Hematopoietic multipotent progenitor cell treated with erythropoietin and hydrocortisone succinate and interleukin-3 and kit ligand, for 15 days (in vitro differentiated cells): ENCODE results near the gene SPINK1.
"Not testable (repeated sequence)": the region's sequence is repeated elsewhere in the genome, so short reads cannot be mapped to it uniquely, and the experiment has no call there.

Experiments used
- DNase-seq: peaks from one replicate; pipeline ENCODE4 v3.0.0-alpha.2; 2015; ENCODE audit warnings: low spot score

SPINK1 gene

DNA sequence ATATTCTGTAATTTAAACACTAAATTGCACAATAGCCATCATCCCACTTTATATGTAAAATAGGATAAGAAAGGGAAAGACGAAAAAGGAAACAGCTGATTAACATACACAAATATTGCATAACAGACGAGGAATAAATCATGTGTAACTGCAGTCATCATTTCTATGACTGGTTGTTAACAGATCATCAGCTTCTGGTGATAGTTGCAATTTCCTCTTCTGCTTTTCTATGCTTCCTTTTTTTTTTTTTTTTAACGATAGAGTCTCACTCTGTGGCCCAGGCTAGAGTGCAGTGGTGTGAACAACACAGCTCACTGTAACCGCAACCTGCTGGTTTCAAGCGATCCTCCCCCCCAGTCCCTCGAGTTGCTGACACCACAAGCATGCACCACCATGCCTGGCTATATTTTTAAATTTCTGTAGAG, 26.4 kb downstream of the SPINK1 start:
- no peak for DNase-seq

DNA sequence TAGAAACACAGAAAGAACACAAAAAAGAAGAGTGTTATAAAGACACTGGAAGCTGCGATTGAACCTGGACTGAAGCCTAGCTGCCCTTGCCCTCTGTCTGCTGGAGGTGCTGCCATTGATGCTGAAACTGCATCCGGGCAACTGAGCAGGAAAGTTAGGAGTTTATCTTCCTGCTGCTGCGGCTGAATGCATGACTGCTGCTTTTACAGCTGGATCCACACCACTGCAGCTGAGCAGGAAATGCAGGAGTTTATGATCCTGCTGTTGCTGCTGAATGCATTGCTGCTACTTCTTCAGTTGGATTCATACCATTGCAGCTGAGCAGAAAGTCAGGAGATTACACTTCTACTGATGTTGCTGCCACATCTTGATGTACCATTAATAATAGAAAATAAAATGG, 27.1 kb downstream of the SPINK1 start:
- DNase-seq: no peak

DNA sequence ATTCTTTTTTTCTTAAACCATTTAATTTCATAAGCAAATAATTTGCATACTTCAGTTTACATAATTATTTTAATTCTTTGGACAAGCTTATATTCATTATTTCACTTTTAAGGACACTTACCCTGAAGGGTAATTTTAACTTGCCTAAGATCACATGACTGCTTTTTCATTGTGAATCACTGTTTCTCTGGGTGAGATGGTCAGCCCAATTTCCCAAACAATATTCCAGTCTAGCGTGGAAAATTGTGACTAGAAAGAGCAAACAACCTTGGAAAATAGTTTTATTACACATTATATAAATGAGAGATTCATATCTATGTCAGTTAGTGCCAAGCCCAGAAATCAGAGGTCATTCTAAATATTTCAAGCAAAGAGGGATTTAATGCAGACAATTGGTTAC, 27.5 kb downstream of the SPINK1 start:
- DNase-seq: no peak

DNA sequence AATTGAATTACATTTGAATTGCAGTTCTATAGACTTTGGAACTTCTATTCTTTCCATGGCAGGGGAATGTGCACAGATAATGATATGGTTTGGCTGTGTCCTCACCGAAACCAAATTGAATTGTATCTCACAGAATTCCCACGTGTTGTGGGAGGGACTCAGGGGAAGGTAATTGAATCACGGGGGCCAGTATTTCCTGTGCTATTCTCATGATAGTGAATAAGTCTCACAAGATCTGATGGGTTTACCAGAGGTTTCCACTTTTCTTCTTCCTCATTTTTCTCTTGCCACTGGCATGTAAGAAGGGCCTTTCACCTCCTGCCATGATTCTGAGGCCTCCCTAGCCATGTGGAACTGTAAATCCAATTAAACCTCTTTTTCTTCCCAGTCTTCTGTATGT, 28.3 kb downstream of the SPINK1 start:
- not testable (repeated sequence) for DNase-seq

DNA sequence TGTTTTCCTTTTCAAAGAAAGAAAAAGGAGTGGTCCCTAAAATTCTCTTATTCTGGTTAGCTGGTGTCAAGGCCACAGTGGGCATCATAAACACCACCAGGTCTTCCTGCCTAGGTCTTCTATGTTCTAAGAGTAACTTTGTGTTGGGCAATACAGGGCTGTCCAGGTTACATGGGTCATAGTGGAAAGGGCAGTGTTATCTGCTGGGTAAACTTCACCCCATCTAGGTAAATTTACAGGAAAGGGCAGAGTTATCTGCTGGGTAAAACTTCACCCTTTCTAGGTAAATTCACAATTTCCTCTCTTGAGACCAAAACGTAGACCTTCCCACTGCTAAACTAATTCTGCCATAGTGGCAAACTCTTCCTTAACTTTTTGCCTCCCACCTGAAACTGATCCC, 30.0 kb downstream of the SPINK1 start:
- no peak for DNase-seq

DNA sequence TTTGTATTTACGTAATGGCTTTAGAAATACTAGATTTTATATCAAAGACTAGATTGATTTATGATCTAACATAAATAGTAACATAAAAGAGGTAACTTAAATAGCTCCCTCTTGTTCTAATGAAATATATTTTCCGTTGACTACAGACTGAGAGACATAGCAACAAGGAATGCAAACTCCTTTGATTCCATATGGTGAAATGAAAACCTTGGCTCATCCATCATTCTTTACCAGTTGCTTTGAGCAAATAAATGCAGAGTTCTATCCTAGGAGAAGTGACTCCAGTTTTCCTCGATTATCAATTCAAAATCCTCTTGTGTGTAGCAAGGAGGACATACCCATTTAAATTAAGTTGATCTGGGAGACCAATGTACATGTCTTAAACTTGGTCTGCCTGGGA, 31.0 kb downstream of the SPINK1 start:
- DNase-seq: no peak

DNA sequence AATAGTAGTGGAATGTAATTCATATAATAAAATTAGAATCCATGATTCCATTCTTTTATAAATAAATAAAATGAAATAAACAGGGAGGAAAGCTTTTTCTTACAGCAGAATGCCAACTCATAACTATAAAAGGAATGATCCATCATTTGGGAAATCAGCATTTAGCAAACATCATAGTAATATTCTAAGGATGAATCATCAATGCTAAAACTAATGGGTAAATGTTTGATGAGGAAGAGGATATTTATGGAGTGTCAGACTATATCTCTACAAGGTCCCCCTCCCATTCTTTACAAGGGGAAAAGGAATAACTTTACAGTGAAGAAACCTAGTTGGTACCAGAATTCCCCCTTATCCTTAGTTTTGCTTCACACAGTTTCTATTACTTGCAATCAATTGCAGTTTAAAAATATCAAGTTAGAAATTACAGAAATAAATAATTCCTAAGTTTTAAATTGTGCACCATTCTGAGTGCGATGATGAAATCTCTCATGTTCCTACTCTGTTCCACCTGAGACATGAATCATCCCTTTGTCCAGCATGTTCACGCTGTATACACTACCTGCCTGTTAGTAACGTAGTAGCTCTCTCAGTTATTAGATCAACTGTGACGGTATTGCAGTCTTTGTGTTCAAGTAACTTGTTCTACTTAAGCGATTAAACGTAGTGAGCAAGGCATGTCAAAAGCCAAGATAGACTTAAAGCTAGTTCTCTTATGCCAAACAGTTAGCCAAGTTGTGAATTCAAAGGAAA, 34.7 kb downstream of the SPINK1 start:
- DNase-seq: no peak

DNA sequence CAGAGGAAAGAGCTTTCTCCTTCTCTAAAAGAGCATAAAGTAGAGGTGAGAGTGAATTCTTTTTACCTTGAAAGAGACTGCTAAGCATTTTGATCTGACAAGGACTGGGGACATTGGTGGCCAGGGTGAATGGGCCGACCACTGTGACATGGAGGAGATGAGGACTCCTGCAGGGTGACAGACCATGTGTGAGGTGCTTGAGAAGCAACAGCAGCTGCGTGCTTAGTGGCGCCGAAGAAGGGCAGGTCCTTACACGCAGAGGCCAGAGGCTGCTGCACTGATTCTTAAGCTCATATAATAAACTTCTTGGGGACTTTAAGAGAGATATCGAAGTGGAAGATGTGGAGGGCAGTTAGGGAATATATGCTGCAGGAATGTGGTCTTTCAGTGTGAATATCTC, 40.3 kb downstream of the SPINK1 start:
- DNase-seq: no peak

DNA sequence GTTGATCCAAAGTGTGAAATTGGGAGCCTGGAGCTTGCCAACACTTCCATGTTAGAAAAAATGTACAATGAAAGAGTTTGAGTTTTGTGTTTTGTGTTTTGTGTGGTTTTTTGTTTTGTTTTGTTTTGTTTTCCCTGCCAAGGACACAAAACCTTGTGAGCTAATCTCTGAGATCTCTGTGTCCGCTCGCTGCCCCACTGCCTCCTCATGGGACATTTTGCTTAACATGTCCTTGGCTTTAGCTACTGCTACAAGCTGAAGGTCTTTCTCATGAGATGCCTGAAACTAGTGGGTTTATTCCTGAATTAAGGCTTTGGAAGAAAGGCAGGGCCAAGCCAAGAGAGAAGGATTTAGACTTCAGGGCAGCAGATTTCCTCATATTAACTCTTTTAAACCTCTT, 41.7 kb downstream of the SPINK1 start:
- DNase-seq: no peak

DNA sequence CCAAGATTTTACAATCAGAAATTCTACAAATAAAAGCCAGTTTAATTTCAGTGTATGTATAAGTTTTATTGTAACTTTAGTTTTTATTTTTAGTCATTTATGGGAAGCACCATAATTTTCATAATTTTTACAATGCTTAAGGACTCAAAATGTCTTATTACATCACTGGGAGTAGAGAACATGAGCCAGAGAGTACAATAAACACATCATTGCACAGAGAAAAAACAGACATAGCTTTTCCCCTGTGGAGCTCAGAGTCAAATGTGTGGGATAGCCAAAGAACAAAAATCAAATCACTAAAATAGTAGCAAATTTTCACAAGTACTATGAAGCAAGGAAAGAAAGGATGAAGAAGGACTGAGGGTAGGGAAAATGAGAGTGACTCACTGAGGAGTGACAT, 43.4 kb downstream of the SPINK1 start:
- no peak for DNase-seq

DNA sequence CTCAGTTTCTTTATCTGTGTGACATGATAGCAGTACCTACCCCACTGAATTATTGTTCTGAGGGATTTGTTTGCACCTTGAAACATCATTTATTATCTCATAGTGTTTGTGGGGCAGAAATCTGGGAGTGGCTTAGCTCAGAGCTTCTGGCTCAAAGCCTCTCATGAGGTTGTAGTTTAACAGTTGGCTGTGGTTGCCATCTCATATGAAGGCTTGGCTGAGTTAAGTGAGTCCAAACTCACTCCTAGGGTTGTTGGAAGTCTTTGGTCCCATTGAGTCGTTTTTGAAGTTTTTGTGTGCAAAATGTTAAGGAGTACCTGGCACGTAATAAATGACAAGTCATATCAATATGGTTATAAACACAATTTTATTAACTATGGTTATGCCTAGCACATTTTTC, 45.3 kb downstream of the SPINK1 start:
- DNase-seq: no peak

DNA sequence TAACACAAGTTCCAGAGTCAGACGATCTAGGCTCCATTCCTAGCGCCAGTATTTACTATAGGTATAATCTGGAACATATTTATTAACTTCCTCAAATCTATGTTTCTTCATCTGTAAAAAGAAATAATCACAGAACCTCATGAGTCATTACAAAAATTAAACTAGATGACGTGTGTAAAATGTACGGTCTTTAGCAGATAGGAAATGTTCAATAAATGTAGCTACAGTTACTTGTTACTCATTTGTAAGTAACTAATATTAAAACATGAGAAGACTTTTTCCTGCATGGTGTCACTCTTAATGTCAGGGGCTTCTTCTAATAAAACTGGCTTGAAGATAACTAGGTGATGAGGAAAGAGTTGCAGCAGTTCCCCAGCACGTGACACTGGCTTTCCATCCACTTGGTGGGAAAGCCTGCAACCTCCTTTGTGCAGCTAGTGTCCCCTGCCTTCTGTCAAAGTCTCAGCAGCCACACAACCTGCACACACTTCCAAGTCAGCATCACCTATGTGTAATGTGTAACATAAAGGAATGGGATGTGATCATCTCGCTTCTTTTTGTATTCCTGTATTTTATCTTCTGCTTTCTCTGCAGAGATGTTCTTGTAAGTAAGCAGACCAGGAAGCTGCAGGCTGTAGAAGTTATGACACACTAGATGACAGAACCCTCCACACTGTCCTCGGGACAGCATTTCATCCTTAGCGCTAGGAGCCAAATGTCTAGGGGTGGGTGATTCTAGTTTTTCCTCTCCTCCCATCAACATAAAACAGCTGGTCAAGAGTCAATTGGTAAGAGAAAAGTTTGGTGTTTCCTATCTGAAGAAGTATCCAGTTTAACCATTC, 47.1 kb downstream of the SPINK1 start:
- DNase-seq: no peak

DNA sequence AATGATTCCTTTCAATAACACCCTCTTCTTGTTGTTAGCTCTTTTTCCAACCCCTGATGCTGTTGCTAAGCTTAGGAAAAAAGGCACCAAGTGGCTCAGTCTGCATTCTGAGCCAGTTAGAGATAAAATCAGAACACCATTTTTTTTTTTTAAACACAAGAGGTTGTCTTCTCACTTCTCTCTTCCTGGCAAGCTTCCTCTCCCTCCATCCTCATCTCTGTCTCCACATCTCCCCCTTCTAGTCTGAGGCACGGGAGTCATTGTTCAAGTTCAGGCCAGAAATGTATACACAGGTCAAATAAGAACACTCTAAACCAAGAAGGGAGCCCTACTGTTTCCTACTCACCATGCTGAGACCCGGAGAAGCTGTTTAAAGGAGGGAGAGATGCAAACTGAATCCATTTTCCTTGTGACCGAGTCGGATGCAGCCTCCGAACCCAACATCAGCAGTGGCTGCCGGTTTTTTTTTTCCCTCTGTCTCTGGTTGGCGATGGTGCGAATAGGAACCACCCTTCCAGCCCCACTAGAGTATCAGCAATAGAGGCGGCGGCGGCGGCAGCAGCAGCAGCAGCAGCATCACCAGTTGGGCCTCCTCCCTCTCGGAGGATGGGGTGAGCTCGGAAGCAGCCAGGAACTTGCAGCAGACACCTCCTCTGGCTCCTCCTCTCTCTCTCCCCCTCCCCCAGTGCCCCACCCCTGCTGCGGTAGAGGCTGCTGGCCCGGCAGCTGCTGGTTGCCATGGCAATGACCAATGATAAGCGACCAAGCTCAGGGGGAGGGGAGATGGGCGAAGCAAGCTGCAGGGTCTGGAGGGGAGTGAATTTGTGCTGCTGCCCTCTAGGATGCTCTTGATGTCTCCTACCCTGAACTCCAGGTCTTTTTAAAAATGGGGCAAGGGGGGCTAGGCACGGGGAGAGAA, 49.1 kb downstream of the SPINK1 start, which contains the start of gene JAKMIP2:
TSS of gene JAKMIP2 (minus strand) at position 619 of the 919 bp plus-strand sequence. CDS start 110,922 bp downstream, outside the sequence.
- DNase-seq: no peak

DNA sequence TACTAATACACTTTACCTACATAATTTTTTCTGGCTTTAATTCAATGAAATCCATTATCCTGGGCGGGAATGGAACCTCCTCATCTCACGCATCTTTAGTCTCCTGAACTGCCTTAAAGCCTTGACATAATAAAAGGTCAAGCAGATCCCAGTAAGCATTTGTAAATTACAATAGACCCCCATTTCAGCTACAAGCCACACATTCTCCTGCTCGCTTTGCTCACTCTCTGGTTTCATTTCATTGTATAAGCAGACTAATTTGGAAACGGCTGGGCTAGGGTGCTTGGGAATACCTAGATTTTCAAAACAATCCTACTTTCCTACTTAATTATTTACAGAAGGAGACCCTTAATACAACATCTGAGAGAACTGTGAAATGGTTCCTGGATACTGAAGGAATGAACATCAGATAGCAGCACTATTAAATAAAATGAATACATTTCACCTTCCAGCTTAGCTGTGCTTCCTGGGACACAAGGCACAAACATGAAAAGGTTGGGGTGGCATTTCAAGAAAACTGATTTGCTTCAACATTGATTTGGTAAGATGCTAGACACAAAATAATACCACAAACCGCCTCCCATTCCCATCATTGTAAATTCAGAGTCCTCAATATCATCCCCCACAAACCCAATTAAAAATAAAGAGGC, 50.4 kb downstream of the SPINK1 start:
- no peak for DNase-seq

DNA sequence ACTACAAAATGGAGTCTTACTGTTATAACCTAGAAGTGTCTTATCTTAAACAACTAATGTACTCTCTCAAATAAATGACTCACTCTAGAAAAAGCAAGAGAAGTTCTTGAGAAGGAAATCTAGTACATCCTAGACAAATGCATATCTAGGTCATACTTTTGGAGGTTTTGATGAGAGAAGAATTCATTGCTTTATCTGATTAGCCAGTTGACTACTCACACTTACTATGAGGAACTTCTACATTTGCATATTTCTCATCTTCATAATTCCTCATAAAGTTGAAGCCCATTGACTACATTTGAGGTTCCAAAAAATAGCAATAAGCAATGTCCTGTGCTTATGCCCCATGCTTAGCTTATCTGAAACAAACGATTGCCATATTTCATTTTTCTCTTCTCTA, 51.8 kb downstream of the SPINK1 start:
- DNase-seq: no peak

DNA sequence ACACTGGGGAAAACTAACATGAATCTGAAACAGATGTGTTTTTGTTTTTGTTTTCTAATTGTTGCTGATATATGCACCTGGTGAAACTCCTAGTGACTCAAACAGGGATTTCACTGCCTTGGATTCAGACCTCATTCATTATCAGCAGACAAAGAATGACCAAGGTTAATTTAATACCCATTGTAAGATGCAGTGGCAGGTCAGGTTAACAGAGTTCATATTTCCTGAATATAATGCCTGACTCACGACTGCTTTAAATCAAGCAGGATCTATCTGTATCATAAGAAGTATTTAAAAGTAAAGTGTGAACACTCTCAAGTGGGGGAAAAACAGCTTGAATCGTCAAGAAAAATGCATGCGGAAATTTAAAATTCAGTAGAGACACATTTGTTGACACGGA, 54.5 kb downstream of the SPINK1 start:
- DNase-seq: no peak
